ENCODE measurements around the gene HLX. TPM values are rescaled to one million over a fixed set of nuclear protein-coding genes. Genes with fewer than 3 reads are reported as not detected.

Gene HLX
- total RNA-seq, 1 donor from 2014 or later: 0.48 TPM

DNA sequence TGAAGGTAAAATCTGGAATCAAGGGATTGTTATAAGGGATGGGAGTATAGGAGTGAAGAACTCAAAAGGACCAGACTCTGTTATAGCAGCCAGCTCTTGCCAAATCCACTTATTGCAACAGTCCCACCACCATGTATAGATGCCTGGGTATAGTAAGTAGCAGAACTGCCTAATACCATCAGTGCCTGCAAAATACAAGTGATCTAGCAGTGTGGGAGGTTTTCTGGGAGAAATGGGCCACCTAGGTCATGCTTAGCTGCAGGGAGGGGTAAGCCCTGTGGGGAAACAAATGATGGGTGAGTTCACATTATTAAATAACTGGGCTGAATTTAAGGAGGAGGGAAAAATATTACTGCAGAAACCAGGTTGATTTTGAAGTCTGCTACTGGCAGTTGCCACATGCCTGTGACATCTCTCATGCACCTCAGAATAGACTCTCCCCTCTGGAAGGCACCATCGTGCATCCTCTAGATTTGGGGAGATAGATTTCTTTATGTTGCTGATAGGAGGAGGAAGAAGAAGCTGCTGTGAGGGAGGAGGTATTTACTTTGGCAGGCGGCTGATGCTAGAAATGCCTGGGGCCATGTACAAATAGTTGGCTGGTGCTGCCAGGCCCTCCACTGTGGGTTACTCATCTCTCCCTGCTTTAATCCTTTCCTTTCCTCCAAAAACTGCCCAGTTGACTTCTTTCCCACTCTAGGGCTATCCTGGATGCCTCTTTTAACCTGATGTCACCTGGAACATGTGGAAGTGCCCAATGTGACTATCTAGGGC is 27.5 kb downstream of the HLX start:
- Mint-ChIP-seq H3K9me3 (ENCODE audit: low read depth) (no peaks in the 10 kb centered on the region), H3K27me3 (peaks cover 95% of the 10 kb centered on the region), H3K4me3 (ENCODE audit: low read depth) (no peak overlapping the region), H3K27ac (no peak overlapping the region), H3K4me1 (ENCODE audit: low read depth) (peaks cover 12% of the 10 kb centered on the region), H3K36me3 (ENCODE audit: insufficient read depth) (no peaks in the 10 kb centered on the region)
- DNase-seq (ENCODE audit: low spot score, unreplicated experiment): no peak
- no peak for TF ChIP-seq CTCF (IDR thresholded peaks at IDR 0.05; ENCODE audit: unreplicated experiment)

DNA sequence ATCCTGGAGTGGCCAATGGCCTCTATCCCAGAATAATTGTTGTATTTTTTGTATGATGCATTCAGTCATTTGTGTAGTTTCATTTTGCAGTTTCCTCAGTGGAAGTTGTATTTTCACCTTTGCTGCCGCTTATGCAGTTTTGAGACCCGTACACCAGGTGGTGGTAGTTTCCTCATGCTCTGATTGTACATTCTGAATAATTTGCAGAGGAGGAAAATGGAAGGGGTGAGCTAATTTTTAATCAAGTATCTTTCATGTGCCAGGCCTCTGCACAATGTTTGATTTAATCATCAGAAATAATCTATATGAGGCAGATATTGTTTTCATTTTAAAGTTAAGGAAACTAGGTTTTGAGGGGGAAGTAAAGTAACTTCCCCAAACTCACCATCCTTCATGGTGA is 29.5 kb downstream of the HLX start:
- DNase-seq (ENCODE audit: low spot score, unreplicated experiment): no peak
- Mint-ChIP-seq H3K4me3 (ENCODE audit: low read depth) (no peak overlapping the region), H3K4me1 (ENCODE audit: low read depth) (peaks cover 12% of the 10 kb centered on the region), H3K36me3 (ENCODE audit: insufficient read depth) (no peaks in the 10 kb centered on the region), H3K9me3 (ENCODE audit: low read depth) (no peaks in the 10 kb centered on the region), H3K27ac (no peak overlapping the region), H3K27me3 (peaks cover 91% of the 10 kb centered on the region)
- TF ChIP-seq CTCF (IDR thresholded peaks at IDR 0.05; ENCODE audit: unreplicated experiment): peak; percentile 60

- no peak overlapping the region for H3K27ac Mint-ChIP-seq
- peaks cover 90% of the 10 kb centered on the region for H3K27me3 Mint-ChIP-seq
- peaks cover 14% of the 10 kb centered on the region for H3K4me1 Mint-ChIP-seq (ENCODE audit: low read depth)
- no peak overlapping the region for H3K4me3 Mint-ChIP-seq (ENCODE audit: low read depth)
- no peak for TF ChIP-seq CTCF (IDR thresholded peaks at IDR 0.05; ENCODE audit: unreplicated experiment)
- no peaks in the 10 kb centered on the region for H3K9me3 Mint-ChIP-seq (ENCODE audit: low read depth)
- DNase-seq (ENCODE audit: low spot score, unreplicated experiment): no peak
- H3K36me3 Mint-ChIP-seq (ENCODE audit: insufficient read depth): no peaks in the 10 kb centered on the region
Observed at GRCh38 chr1:220910021-220910420, 30.8 kb downstream of the HLX start.

DNA sequence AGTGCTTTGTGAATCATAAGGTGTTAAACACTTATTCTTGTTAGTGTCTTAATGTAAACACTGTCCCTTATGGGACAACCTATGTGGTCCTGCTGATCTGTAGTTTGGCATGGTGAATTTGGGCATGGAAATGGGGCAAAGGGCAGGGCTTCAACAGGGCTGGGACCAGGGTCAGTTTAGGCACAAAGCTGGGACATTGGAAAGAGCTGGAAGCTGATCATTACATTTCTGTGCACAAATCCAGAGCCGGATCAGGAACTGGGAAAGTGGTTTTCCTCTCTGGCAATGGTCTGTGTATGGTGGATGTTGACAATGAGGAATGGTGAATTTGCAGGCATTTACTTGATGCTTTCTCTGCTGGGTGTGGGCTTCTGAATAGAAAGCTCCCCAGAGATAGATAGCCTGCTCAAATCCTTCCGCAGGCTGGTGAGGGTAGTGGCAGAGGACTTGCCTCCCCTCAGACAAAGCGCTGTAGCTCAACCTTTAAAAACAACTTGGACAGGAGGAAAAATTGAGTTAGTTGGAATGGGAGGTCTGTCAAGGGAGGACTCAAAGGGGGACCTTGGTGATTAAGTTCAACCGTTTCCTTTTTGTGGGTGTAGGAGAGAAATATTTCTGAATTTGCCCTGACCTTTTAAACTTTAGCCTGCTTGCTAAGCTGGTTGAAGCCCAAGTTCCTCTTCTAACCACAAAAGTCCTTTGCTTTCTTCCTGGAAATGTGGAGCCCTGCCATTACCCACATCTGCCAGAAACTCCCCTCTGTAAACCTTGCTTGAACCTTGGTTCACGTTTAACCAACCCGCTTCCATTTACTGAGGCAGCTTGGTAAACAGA is 35.3 kb downstream of the HLX start:
- no peaks in the 10 kb centered on the region for H3K36me3 Mint-ChIP-seq (ENCODE audit: insufficient read depth)
- H3K27me3 Mint-ChIP-seq: peaks cover 63% of the 10 kb centered on the region
- DNase-seq (ENCODE audit: low spot score, unreplicated experiment): no peak
- no peak overlapping the region for H3K4me3 Mint-ChIP-seq (ENCODE audit: low read depth)
- no peak for TF ChIP-seq CTCF (IDR thresholded peaks at IDR 0.05; ENCODE audit: unreplicated experiment)
- no peaks in the 10 kb centered on the region for H3K9me3 Mint-ChIP-seq (ENCODE audit: low read depth)
- H3K27ac Mint-ChIP-seq: no peak overlapping the region
- H3K4me1 Mint-ChIP-seq (ENCODE audit: low read depth): peaks cover 21% of the 10 kb centered on the region

DNA sequence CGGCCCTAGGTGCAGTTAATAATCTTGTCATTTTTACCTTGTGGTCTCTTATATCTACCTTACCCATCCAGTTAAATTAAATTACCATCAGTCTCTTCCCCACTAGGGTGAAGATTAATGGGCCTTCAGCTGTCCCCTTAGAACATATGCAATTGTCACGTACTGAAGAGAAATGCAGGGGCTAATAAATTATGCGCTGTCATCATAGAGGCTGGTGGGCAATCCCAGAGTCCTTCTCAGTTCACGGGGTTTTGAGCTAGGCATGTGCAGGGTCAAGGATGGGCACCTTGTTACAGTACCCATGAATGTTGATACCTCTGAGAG is 35.8 kb downstream of the HLX start:
- DNase-seq (ENCODE audit: low spot score, unreplicated experiment): no peak
- Mint-ChIP-seq H3K4me1 (ENCODE audit: low read depth) (peaks cover 21% of the 10 kb centered on the region), H3K27me3 (peaks cover 62% of the 10 kb centered on the region), H3K4me3 (ENCODE audit: low read depth) (no peak overlapping the region), H3K27ac (no peak overlapping the region), H3K9me3 (ENCODE audit: low read depth) (no peaks in the 10 kb centered on the region), H3K36me3 (ENCODE audit: insufficient read depth) (no peaks in the 10 kb centered on the region)
- TF ChIP-seq CTCF (IDR thresholded peaks at IDR 0.05; ENCODE audit: unreplicated experiment): no peak

Data from progenitor cell of endocrine pancreas (in vitro differentiated cells).